HG02588 (cell line): Measurements from ENCODE around the gene RERE.

Source experiments
- ATAC-seq: cut with Tn5 transposase; IDR thresholded peaks from one replicate; pipeline ENCODE4 v1.9.1; 2021; ENCODE audit warnings: mild to moderate bottlenecking, moderate library complexity; ENCODE audit not compliant: unreplicated experiment

The RERE gene

DNA sequence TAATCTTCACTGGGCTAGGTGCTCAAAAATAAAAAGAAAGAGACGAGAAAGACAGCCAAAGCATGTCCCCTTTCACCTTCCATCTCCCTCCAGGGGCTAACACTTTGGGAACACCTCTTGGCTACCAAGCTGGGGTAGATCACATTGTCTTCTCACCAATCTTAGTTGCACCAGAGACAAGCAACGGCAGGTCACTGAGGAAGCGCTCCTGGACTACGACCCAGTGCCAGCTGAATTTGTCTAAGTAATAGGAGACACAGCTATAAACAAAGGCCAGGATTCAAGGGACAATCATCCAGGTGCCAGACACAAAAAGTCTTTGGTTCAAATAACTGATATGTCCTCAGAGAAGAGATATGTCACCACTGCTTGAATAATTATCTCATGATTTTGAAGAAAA is 399.1 kb downstream of the RERE start:
- ATAC-seq = no peak

DNA sequence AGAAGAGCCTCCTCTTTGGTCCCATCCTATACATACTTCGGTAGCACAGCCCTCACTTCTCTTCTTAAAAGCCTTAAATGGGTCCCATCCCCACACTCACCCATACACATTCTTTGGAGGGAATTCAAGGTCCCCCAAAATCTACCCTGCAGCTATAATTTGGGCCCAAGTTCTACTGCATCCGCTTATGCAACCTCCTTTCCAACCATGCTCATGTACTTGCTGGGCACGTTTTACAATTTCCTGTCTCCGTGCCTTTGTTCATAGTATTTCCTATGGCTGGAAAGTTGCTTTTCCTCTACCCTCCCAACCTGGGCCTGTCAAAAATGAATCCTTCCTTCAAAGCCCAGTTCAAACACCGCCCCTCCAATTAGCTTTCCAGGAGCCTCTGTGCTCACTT is 399.8 kb downstream of the RERE start:
- no peak for ATAC-seq

DNA sequence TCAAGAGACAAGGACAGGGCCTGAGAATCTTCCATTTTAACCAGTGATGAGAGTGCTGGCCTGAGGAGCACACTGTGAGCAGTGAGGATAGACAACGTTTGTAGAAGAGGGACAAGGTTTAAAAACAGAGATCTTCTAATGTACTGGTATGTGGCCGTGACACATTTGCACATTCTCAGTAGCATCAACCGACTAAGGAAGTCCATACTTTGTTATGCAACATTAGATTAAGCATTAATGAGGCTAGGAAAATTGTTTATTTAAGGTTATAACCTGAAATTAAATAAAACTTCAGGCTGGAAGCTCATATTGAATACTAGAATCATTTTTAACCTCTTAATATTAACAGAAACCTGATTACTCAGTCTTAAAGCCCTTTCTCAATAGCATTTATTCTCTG is 400.6 kb downstream of the RERE start:
- ATAC-seq = no peak

DNA sequence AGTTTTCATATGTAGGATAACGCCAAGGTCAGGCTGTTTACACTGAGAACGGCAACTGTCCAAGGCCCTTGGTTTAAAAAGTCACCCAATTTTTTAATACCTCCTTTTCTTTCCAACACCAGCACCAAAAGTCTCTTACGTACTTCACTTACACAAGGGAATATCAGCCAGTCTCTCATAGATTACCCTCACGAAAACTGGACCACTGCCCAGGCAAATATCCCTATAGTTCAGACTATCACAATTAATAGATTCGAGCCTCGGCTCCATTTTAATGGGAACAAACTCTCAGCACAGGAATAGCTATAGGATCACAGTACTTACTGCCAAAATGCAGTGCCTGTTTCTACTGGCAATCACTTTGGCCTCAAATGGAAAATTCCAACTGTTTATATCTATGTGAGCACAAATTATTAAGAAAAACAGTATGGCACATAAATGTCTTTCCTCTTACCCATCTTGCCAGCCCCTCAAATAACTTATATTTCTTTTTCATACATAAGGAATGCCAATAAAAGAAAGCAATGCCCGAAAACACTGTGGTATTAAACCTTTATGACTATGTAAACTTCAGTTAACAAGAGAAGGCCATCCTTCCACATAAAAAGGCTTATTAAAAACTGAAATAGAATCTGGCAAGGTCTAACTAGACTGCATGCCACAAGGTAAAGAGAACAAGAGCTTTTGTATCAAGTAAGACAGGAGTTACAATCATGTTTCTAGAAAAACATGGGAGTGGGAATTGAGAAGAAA is 401.7 kb downstream of the RERE start:
- ATAC-seq = no peak

- no peak for ATAC-seq
Observed at GRCh38 chr1:8412183-8412831, 405.1 kb downstream of the RERE start.

- no peak for ATAC-seq
Observed at GRCh38 chr1:8411803-8412182, 405.6 kb downstream of the RERE start.

DNA sequence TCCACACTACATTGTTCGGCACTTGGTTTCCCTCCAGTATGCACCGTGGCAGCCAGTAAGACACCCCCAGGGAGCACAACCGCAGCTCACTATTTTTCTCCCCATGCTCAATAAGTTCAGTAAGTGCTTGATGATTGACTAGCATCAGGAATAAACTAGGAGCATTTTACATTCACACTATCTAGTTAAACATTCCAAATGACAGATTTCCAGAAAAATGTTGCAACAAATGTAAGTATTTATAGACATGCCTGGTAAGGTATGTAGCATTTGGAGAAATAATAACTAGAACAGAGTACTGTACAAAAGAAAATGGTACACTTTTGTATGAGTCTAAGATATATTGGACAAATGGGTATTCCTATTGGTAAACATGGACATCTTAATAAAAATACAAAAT is 406.6 kb downstream of the RERE start:
- no peak for ATAC-seq

DNA sequence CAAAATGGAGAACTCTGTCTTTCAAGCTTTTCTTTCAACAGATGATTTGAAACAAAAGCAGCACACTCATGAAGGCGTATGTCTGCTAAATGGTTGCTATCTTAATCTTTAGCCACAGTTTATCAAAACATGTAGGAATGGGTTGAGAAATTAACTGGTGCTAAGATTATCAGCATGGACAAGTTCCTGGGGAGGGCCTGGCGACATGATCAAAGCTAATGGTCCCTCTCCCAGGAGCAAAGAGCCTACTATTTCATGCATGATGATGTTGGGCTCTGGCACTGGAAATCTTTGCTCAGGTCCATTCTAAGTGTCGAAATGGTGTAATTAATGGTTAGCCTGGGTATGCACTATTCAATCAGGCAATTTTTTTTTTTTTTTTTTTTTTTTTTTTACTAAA is 407.8 kb downstream of the RERE start:
- no peak for ATAC-seq

DNA sequence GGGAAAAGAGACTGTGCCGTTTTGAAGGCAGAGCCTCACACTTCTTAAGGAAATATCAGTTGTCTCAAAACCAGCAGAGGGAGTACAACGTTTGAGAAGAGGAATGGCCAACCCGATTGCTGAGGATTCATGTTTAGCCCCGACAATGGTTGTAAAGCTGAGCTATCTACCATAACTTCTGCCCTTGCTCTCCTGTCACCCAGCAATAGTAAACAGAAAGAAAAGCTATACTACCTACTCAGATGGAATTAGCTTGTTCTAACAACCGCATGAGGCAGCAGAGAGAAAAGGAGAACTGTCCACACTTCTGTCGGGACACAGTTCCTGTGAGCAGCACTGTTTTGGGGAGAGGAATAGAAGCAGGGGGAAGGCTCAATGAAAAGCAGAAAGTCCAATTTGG is 408.3 kb downstream of the RERE start:
- ATAC-seq = no peak

DNA sequence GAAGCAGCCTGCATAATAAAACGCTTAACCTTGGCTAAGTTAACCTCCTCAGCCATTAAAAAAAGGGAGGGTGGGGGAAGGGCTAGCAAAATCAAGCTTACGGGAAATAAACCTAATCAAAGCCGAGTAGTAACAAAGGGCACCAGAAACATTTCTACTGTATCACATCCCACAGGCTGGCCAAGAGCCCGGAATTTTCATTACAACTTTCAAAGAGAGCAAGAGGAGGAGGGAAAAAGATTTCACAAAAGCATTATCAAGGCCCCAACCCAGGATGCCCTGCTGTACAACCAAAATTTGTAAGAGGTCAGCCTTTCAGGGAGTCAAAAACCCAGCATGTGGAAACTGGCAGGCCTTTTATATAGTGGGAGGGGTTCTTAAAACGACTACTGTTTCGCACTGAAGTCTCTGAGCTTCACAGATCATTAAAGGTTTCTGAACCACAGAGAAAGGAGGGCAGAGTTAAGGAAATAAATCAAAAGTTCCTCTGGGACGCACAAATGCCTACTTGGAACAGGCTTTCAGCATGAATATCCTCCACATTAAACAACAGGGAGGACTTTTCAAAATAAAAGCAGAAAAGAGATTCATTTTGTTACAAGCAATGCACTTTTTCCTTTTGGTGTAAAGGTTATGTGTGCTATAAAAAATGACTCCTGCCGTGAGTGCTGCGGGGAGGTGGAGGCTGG is 409.1 kb downstream of the RERE start:
- ATAC-seq = no peak

- ATAC-seq = no peak
Observed at GRCh38 chr1:8407652-8408051, 409.8 kb downstream of the RERE start.

DNA sequence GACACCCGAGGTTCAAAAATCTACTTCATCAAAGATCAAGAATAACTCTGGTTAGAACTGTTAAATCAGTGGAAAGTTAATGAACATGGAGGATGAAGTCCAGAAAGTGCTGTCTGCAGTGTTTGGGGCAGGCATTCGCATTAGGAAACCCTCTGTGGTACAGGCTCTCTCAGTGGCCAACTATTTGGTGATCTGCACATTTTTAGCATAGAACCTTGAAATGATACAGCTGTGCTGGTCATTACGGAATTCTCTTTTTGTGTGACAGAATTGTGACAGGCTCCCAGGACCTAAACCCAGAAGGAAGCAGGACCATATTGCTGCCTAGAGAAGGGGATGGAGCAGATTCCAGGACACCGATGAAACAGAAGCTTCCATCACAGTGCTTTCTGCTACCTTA is 410.5 kb downstream of the RERE start:
- ATAC-seq = no peak

GRCh38 chr1:8406011-8406410 is 411.4 kb downstream of the RERE start:
- no peak for ATAC-seq

GRCh38 chr1:8404460-8405370 is 412.7 kb downstream of the RERE start:
- no peak for ATAC-seq

DNA sequence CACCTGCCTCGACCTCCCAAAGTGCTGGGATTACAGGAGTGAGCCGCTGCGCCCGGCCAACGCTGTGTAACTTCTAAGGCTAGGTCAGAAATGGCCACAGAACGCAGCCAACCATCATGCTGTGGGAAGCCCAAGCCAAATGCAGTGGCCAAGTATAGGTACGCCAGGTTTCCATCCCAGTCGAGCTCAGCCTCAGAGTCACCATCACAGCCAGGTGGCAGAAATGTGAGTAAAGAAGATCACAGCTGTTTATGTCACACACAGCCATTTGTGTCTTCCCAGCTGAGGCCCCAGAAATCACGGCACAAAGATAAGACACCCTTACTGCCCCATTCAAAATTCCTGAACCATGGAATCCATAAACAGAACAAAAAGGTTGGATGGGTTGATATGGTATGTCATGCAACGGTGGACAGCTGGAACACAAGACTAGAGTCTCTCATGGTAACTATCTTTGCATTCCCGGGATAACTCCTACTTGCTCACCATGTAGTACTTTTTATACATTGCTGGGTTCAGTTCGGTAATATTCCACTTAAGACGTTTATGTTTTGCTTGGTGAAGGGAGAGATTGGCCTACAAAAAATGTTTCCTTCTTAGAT is 415.2 kb downstream of the RERE start:
- ATAC-seq = no peak

- no peak for ATAC-seq
Observed at GRCh38 chr1:8398677-8399076, 418.8 kb downstream of the RERE start.

GRCh38 chr1:8398086-8398485 is 419.4 kb downstream of the RERE start:
- no peak for ATAC-seq

- no peak for ATAC-seq
Observed at GRCh38 chr1:8397511-8397910, 419.9 kb downstream of the RERE start.

DNA sequence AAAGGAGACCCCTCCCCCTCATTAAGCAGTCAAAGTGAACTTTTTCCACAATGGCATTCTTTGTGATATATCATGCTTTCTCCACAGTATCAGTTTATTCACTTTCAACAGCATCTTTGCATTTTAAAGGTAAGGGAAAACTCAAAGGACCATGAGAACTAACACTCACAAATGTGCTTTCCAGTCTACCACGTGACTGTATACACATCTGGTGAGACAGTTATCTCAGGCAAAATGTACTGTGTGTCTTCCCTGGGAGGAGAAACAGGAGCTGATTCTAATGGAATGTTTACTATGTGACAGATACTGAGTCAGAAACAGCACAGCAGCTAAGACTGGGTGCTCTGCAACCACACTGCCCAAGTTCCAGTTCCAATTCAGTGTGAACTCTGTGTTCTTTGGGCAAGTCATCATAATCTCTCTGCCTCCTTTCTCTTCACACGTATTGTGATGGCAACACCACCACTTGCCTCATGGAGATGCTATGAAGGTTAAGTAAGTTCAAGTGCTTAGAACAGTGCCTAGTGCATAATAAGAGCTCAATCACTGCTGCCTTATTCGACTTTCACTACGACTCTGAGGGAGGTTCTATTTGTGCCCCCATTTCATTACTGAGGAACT is 420.5 kb downstream of the RERE start:
- no peak for ATAC-seq

GRCh38 chr1:8396083-8396785 is 421.2 kb downstream of the RERE start:
- ATAC-seq = no peak
